Measurements from ENCODE around the gene HYLS1.

GRCh38 chr11:125949271-125950177 lies 62.1 kb downstream of the HYLS1 start:
- no peak for TF ChIP-seq CTCF (IDR thresholded peaks at IDR 0.05)
- no peak for TF ChIP-seq POLR2A (IDR thresholded peaks at IDR 0.05)

Measured in Peyer's patch (tissue), 4 donors.